ENCODE data around the gene SNAI3.

Gene SNAI3

GRCh38 chr16:88686439-88687253 lies at the start of gene SNAI3:
SNAI3 (minus strand) TSS chr16:88686507; CDS start chr16:88686406, 101 bp downstream.
- Histone ChIP-seq H3K9ac (ENCODE audit: low read length) (peak within 1 kb of the TSS; percentile 54), H3F3A (ENCODE audit: insufficient read depth) (peaks cover 9% of the 10 kb centered on the region), H3K36me3 (ENCODE audit: low read length) (no peaks in the 10 kb centered on the region), H3K9me3 (ENCODE audit: insufficient read depth, low read length) (no peaks in the 10 kb centered on the region), H2AFZ (ENCODE audit: low read depth, low read length, severe bottlenecking) (peak within 1 kb of the TSS; percentile 80), H3K4me2 (ENCODE audit: low read depth, low read length, poor library complexity, severe bottlenecking) (peak within 1 kb of the TSS; percentile 89), H3K4me3 (ENCODE audit: insufficient read depth, low read length, poor library complexity, severe bottlenecking) (peak within 1 kb of the TSS; percentile 67), H3K9me2 (replicated peaks; ENCODE audit: insufficient read depth, low read length) (no peaks in the 10 kb centered on the region), H3K79me2 (ENCODE audit: insufficient read depth, low read length) (no peaks in the 10 kb centered on the region), H3K27ac (ENCODE audit: low read depth, low read length) (no peak within 1 kb of the TSS), H3K27me3 (ENCODE audit: low read length) (no peaks in the 10 kb centered on the region), H4K20me1 (ENCODE audit: low read depth, low read length) (no peaks in the 10 kb centered on the region)
- TF ChIP-seq EZH2phosphoT487 (conservative IDR thresholded peaks at IDR 0.05; ENCODE audit: low read length) = no peak
- TF ChIP-seq, protein P1, sequence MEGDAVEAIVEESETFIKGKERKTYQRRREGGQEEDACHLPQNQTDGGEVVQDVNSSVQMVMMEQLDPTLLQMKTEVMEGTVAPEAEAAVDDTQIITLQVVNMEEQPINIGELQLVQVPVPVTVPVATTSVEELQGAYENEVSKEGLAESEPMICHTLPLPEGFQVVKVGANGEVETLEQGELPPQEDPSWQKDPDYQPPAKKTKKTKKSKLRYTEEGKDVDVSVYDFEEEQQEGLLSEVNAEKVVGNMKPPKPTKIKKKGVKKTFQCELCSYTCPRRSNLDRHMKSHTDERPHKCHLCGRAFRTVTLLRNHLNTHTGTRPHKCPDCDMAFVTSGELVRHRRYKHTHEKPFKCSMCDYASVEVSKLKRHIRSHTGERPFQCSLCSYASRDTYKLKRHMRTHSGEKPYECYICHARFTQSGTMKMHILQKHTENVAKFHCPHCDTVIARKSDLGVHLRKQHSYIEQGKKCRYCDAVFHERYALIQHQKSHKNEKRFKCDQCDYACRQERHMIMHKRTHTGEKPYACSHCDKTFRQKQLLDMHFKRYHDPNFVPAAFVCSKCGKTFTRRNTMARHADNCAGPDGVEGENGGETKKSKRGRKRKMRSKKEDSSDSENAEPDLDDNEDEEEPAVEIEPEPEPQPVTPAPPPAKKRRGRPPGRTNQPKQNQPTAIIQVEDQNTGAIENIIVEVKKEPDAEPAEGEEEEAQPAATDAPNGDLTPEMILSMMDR (IDR thresholded peaks at IDR 0.05; ENCODE audit: insufficient read depth, low read length, poor library complexity, severe bottlenecking) = no peak

- Histone ChIP-seq H3K4me2 (ENCODE audit: low read depth, low read length, poor library complexity, severe bottlenecking) (no peak overlapping the region), H3K9me2 (replicated peaks; ENCODE audit: insufficient read depth, low read length) (no peaks in the 10 kb centered on the region), H3K79me2 (ENCODE audit: insufficient read depth, low read length) (no peaks in the 10 kb centered on the region), H3K9me3 (ENCODE audit: insufficient read depth, low read length) (no peaks in the 10 kb centered on the region), H3F3A (ENCODE audit: insufficient read depth) (no peaks in the 10 kb centered on the region), H3K36me3 (ENCODE audit: low read length) (no peaks in the 10 kb centered on the region), H3K9ac (ENCODE audit: low read length) (no peak overlapping the region), H4K20me1 (ENCODE audit: low read depth, low read length) (no peaks in the 10 kb centered on the region), H3K4me3 (ENCODE audit: insufficient read depth, low read length, poor library complexity, severe bottlenecking) (no peak overlapping the region), H2AFZ (ENCODE audit: low read depth, low read length, severe bottlenecking) (no peak overlapping the region), H3K27ac (ENCODE audit: low read depth, low read length) (no peak overlapping the region), H3K27me3 (ENCODE audit: low read length) (no peaks in the 10 kb centered on the region)
- no peak for TF ChIP-seq EZH2phosphoT487 (conservative IDR thresholded peaks at IDR 0.05; ENCODE audit: low read length)
- TF ChIP-seq, protein P1 (IDR thresholded peaks at IDR 0.05; ENCODE audit: insufficient read depth, low read length, poor library complexity, severe bottlenecking) = no peak
These were observed 49.8 kb upstream of the SNAI3 start for GRCh38 chr16:88736088-88736487.

DNA sequence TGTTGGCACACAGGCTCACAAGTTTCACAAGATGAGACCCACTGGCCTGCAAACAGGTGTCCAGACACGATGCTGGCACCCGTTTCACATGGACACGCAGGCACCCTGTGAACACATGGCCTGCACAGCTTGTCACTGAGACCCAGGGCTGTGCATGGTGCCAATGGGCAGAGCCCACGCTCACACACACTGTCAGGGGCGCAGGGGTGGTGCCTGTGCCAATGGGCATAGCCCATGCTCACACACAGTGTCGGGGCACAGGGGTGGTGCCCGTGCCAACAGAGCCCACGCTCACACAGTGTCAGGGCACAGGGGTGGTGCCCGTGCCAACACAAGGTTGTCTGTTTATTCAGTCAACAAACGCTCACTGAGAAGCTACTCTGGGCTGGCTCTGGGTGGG lies 49.3 kb upstream of the SNAI3 start:
- no peaks in the 10 kb centered on the region for H3K79me2 ChIP-seq (ENCODE audit: insufficient read depth, low read length)
- no peaks in the 10 kb centered on the region for H4K20me1 ChIP-seq (ENCODE audit: low read depth, low read length)
- H3K27me3 ChIP-seq (ENCODE audit: low read length) = no peaks in the 10 kb centered on the region
- no peaks in the 10 kb centered on the region for H3K9me3 ChIP-seq (ENCODE audit: insufficient read depth, low read length)
- H3K9me2 ChIP-seq (replicated peaks; ENCODE audit: insufficient read depth, low read length) = no peaks in the 10 kb centered on the region
- H3K4me2 ChIP-seq (ENCODE audit: low read depth, low read length, poor library complexity, severe bottlenecking) = no peak overlapping the region
- no peak overlapping the region for H3K9ac ChIP-seq (ENCODE audit: low read length)
- no peak overlapping the region for H3K27ac ChIP-seq (ENCODE audit: low read depth, low read length)
- no peak overlapping the region for H3K4me3 ChIP-seq (ENCODE audit: insufficient read depth, low read length, poor library complexity, severe bottlenecking)
- H3F3A ChIP-seq (ENCODE audit: insufficient read depth) = no peaks in the 10 kb centered on the region
- H3K36me3 ChIP-seq (ENCODE audit: low read length) = no peaks in the 10 kb centered on the region
- H2AFZ ChIP-seq (ENCODE audit: low read depth, low read length, severe bottlenecking) = no peak overlapping the region
- no peak for TF ChIP-seq EZH2phosphoT487 (conservative IDR thresholded peaks at IDR 0.05; ENCODE audit: low read length)
- TF ChIP-seq, protein P1 (IDR thresholded peaks at IDR 0.05; ENCODE audit: insufficient read depth, low read length, poor library complexity, severe bottlenecking) = no peak

Measured in SU-DHL-6 (cell line).